IPS-NIHi11 (cell line): ENCODE data around the gene HMG20B.
"Not testable (repeated sequence)": the region's sequence is repeated elsewhere in the genome, so short reads cannot be mapped to it uniquely, and the experiment has no call there.

ENCODE experiments used
- DNase-seq: peaks from one replicate; pipeline ENCODE4 v3.0.0; 2012; ENCODE audit warnings: mixed read lengths, low spot score

Gene HMG20B

DNA sequence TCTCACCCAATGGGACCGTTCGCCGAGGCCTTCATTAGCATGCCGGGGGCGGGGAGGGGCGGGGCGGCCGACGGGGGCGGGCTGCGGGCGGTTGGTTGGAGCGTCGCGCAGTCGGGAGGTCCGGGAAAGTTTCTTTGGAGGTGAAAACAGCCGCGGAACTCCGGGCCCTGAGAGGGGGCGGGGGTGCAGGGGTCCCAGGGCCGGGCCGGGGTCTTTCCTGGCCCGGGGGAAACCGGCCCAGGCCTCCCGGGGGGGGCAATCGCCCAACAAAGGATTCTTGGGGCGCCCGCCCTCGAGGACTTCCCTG, at the start of gene HMG20B:
Gene HMG20B (plus strand): TSS at position 90 of the 307 bp plus-strand sequence. CDS start 366 bp downstream, outside the sequence.
- DNase-seq = no peak

DNA sequence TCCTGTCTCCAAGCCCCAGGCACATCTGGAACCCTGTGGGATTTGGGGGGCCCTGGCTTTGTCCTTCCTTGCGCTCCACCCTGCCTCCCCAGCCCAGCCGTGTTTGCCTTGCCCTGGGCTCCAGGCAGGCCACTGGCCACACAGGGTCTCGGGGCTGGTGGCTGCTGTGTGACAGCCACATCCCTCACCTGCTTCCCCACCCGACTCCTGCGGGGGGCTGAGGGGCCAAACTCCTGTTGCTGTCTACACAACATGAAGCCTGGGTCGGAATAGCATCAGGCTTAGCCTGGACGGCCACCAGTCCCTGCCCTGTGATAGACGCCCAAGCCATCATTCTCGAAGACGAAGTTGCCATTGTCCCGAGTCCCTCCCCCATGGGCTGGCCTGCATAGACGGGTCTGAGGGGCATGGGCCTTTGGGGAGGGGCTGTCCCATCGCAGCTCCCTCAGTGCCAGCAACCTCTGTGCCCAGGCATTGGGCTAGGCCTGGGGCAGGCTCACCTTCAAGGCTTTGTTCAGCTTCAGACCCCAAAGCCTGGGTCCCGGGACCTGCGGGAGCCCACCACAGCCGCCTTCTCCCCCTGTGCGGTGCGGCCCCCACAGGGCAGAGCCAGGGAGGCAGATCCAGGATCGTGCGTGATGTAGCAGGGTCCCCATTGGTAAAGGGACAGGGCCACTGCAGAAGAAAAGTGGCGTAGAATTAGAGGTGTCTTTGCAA, 49.2 kb upstream of the HMG20B start:
- no peak for DNase-seq

DNA sequence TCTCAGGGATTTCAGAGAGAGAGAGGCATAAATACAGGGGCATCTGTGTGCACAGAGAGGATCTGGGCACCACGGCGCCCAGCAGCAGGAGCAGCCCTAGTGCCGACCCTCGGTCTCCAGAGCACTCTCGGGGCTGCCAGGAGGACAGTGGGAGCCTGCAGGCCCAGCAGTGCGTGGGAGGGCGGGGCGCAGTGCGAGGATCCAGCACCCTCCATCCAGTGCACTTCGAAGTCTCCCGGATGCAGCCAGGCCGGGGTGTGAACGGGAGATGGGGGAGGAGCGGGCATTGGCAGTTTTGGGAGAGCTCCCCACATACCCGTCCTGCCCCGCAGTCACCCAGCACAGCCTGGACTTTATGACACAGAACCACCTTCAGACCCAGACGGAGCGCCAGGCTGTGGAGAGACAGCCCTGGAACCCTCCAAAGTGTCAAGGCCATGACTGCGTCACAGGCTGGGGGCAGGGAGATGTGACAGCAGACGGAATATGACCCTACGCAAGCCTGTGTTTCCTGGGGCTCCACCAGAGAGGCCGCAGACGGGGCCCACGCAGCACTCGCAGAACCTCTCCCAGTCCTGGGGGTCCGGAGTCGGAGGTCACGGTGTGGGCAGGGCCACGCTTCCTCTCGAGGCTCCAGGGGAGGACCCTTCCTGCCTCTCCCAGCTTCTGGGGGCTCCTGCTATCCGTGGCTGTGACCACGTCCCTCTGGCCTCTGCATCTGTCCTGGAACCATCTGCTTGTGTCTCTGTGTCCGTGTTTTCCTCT, 48.5 kb upstream of the HMG20B start:
- no peak for DNase-seq

DNA sequence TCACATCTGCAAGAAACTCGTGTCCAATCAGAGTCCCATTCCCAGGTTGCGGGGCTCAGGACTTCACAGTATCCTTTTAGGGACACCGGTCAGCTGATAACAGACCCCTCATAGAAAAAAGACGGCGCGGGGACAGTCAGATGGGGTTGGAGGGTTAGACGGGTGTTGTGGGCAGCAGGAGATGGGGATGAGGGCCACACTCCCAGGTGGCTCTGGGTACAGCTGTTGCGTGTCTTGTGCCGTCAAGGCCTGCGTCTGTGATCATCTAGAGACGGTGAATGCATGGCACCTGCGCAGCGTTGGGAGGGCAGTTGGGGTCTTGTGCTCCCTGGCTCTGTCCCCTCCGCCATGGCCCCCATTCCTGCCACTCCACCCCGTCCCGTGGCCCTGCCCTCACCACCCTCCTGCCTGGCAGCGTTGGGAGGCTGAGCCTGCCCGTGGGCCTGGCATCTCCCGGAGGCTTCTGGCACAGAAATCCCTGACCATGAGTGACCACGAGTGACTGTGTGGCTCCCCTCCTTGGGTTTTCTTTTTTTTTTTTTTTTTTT, 47.8 kb upstream of the HMG20B start:
- DNase-seq = no peak

DNA sequence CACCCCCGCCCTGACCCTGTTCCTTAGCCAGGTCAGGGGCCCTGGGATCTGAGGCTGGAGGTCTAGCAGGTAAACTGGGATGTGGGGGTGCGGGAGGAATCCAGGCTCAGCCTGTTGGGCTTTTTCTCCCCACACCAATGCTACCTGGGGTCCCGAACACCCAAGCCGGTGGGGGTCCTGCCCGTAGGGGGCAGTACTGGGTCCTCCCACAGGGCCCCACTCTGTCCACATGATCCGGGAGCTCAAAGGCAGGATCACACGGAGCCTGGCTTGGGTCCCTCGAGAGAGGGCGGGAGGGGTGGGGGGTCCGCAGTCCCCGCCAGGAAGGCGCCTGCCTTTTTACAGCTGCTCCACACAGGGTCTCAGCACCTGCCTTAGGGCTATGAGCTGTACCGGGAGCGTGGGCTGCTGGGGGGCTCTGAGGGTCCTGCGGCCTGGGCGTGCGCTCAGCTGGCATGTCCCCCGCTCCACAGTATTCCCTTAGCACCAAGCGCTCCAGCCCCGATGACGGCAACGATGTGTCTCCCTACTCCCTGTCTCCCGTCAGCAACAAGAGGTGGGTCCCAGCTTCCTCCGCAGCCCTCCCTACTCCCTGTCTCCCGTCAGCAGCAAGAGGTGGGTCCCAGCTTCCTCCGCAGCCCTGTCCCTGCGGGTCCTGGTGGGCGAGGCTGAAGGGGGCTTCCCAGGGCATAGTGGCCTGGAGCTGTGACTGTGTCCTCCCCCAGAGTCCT, 46.1 kb upstream of the HMG20B start:
- DNase-seq = no peak

DNA sequence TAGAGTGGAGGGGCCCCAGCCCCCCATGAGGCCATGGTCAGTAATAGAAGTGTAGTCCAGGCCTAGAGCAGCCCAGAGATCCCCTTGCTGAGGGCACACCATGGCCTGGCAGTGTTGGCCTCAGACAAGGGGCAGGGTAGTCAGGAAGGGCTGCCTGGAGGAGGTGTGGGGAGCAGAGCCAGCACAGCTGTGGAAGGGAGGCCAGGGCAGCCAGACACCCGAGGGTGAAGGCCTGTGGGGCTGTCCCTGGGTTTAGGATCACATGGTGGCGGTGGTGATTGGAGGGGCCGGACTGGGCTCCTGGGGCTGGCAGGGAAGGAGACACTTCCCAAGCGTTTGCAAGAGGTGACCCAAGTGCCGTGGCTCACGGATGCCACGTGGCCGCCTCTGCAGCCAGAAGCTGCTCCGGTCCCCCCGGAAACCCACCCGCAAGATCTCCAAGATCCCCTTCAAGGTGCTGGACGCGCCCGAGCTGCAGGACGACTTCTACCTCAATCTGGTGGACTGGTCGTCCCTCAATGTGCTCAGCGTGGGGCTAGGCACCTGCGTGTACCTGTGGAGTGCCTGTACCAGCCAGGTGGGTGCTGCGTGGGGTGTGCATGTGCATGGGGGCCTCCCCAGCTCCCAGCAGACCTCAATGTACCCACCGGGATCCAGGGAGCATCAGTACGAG, 45.4 kb upstream of the HMG20B start:
- DNase-seq = no peak

DNA sequence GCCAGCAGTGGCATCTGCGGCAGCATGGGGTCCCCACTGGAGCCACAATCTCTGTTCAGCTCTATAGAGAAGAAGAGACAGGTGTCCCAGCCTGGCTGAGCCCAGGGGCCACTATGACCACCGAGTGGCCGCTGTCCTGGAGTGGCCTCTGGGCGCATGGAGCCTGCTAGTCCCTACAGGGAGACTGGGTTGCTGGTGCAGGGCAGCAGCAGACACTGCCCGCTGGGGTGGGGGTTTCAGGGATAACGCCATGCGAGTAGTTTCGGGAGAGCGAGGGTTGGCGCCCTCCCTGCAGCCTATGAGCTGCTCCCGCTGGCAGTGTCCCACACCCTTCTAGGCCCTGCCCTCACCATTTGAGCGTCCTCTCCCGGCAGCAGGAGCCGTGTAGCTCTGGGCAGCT, 44.7 kb upstream of the HMG20B start:
- DNase-seq = no peak

DNA sequence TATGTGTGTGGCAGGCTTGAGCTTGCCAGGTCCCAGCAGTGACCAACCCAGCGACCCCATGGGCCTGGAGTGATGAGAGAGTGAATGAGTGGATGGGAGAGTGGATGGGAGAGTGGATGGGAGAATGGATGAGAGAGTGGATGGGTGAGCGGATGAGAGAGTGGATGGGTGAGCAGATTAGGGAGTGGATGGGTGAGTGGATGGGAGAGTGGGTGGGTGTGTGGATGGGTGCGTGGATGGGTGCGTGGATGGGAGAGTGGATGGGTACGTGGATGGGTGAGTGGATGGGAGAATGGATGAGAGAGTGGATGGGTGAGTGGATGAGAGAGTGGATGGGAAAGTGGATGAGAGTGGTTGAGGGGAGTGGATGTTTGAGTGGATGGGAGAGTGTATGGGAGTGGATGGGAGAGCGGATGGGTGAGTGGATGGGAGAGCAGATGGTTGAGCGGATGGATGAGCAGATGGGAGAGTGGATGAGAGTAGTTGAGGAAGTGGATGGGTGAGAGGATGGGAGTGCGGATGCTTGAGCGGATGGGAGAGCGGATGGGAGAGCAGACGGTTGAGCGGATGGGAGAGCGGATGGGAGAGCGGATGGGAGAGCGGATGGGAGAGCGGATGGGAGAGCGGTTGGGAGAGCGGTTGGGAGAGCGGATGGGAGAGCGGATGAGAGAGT, 44.1 kb upstream of the HMG20B start:
- DNase-seq = no peak

DNA sequence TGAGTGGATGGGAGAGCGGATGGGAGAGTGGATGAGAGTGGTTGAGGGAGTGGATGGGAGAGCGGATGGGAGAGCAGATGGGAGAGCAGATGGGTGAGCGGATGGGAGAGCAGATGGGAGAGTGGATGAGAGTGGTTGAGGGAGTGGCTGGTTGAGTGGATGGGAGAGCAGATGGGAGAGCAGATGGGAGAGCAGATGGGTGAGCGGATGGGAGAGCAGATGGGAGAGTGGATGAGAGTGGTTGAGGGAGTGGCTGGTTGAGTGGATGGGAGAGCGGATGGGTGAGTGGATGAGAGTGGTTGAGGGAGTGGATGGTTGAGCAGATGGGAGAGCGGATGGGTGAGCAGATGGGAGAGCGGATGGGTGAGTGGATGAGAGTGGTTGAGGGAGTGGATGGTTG, 43.4 kb upstream of the HMG20B start:
- DNase-seq = not testable (repeated sequence)

DNA sequence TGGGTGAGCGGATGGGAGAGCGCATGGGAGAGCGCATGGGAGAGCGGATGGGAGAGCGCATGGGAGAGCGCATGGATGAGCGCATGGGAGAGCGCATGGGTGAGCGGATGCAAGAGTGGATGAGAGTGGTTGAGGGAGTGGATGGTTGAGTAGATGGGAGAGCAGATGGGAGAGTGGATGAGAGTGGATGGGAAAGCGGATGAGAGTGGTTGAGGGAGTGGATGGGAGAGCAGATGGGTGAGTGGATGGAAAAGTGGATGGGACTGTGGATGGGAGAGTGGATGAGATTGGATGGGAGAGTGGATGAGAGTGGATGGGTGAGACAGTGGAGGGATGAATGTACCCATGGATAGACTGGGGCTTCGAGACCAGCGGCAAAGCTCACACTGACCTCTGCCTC, 42.4 kb upstream of the HMG20B start:
- no peak for DNase-seq

DNA sequence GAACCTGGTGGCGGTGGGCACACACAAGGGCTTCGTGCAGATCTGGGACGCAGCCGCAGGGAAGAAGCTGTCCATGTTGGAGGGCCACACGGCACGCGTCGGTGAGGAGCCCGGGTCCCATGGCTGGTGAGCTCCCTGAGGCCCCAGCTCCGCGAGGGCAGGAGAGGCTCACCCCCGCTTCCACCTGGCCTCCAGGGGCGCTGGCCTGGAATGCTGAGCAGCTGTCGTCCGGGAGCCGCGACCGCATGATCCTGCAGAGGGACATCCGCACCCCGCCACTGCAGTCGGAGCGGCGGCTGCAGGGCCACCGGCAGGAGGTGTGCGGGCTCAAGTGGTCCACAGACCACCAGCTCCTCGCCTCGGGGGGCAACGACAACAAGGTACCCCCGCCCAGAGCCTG, 41.0 kb upstream of the HMG20B start:
- DNase-seq = no peak

DNA sequence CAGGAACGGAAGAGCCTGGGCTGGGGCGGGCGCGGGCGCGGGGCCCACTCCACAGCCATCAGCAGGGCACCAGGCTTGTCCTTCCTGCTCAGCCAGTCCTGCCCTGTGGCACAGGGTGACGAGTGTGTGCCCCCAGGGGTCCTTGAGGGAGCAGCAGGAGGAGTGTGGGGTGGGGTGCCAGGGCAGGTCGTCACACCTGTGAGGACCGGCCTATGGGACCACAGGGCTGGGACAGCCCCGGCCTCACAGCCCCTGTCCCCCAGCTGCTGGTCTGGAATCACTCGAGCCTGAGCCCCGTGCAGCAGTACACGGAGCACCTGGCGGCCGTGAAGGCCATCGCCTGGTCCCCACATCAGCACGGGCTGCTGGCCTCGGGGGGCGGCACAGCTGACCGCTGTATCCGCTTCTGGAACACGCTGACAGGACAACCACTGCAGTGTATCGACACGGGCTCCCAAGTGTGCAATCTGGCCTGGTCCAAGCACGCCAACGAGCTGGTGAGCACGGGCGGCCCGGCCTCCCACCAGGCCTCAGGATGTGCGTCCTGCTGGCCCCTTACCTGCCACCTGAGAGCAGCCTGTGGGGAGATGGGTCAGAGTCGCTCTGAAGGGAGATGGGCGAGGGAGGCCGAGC, 40.5 kb upstream of the HMG20B start:
- DNase-seq = no peak

DNA sequence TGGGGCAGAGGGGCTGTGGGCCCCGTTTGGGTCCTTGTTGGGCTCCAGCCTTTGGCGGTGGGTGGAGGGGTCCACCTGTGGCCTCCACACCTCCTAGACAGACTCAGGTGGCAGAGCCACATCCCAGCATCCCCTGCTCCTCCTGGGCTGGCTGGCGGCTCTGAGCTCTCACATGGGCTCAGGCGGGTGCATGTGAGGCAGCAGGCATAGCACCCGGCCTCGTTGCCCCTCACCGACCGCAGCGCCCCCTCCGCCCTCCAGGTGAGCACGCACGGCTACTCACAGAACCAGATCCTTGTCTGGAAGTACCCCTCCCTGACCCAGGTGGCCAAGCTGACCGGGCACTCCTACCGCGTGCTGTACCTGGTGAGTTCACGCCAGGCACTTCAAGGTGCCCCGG, 39.7 kb upstream of the HMG20B start:
- DNase-seq = no peak

DNA sequence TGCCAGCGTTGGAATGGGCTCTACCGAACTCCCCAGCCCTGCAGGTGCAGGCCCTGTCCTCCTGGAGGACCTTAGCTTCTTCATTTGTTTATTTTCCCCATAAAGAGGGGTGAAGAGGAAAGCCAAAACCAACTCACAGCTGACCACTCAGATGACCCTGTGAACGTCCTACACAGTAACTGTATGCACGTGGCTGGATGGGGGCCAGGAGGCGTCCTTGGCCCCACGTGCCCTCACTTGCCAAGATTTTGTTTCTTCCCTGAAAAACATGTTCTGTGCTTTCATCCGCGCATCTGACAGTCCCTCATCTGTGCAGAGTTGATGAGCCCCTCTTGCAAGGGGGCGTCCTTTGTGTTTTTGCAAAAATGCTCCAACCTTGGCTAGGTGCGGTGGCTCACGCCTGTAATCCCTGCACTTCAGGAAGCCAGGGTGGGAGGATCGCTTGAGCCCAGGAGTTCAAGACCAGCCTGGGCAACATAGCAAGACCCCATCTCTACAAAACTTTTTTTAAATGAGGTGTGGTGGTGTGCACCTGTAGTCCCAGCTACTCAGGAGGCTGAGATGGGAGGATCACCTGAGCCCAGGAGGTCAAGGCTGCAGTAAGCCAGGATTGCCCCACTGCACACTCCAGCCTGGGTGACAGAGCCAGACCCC, 39.1 kb upstream of the HMG20B start:
- DNase-seq = no peak

DNA sequence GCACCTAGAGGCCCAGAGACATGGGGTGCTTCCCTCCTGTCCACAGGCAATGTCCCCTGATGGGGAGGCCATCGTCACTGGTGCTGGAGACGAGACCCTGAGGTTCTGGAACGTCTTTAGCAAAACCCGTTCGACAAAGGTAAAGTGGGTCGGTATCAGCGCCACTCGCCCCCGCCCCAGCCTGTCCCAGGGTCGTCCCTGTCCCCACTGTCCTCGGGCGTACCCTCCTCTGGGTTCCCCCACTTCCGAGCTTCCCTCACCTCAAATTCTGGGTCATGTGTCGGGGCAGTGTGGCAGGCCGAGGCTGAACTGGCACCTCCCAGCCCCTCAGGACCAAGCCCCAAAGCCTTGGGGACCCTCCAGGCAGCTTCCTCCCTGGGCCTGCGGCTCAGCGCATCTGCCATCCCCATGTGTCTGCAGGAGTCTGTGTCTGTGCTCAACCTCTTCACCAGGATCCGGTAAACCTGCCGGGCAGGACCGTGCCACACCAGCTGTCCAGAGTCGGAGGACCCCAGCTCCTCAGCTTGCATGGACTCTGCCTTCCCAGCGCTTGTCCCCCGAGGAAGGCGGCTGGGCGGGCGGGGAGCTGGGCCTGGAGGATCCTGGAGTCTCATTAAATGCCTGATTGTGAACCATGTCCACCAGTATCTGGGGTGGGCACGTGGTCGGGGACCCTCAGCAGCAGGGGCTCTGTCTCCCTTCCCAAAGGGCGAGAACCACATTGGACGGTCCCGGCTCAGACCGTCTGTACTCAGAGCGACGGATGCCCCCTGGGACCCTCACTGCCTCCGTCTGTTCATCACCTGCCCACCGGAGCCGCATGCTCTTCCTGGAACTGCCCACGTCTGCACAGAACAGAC, 38.1 kb upstream of the HMG20B start:
- DNase-seq = no peak

DNA sequence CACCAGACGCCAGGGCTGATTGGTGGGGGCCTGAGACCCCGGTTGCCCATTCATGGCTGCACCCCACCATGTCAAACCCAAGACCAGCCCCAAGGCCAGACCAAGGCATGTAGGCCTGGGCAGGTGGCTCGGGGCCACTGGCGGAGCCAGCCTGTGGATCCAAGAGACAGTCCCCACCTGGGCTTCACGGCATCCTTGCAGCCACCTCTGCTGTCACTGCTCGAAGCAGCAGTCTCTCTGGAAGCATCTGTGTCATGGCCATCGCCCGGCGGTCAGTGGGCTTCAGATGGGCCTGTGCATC, 37.6 kb upstream of the HMG20B start:
- no peak for DNase-seq

DNA sequence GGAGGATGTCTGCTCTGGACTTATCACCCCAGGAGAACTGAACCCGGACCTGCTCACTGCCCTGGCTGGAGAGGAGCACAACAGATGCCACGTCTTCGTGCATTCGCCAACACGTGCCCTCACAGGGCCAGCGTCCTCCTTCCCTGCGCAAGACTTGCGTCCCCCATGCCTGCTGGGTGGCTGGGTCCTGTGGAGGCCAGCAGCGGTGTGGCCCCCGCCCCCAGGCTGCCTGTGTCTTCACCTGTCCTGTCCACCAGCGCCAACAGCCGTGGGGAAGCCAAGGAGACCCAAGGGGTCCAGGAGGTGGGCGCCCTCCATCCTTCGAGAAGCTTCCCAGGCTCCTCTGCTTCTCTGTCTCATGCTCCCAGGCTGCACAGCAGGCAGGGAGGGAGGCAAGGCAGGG, 37.2 kb upstream of the HMG20B start:
- DNase-seq = no peak

DNA sequence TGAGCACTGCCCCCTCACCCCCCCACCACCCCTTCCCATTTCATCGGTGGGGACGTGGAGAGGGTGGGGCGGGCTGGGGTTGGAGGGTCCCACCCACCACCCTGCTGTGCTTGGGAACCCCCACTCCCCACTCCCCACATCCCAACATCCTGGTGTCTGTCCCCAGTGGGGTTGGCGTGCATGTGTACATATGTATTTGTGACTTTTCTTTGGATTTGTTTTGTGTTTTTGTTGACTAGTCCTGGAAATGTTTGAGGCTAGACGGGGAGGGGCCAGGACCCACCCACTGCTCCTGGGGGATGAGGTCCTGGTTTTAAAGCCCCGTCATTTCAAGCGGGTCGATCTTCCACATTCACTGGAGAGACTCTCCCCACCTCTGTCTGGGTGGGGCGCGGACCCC, 36.8 kb upstream of the HMG20B start:
- DNase-seq = no peak

DNA sequence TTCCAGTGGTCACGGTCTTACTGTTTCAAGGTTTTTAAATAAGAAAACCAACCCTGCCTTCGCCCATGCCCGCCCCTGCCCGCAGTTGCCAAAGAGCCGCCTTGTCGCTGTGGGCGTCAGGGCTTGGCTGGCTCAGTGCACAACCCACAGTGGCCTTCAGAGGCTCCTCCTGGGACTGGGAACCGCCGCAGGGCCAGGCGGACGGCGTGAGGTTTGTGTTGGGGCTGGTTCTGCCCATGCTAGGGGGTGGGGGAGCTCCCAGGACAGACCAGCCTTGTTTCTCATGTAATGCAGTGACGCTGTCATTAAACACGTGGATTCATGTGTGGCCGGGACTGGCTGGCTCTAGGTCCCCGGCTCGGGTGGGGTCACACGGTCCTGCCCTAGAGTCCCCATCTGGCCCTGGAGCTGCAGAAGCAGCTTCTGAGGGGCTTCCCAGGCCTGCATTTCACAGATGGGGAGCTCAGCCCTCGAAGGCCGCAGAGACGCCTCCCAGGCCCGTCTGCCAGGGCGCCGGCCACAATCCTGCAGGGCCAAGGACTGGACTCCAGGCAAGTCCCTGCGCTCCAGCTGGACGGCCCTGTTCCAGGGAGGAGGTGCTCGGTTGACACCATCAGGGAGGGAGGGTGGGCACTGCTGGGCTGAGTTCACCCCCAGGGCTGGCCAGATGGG, 36.2 kb upstream of the HMG20B start:
- DNase-seq = no peak

DNA sequence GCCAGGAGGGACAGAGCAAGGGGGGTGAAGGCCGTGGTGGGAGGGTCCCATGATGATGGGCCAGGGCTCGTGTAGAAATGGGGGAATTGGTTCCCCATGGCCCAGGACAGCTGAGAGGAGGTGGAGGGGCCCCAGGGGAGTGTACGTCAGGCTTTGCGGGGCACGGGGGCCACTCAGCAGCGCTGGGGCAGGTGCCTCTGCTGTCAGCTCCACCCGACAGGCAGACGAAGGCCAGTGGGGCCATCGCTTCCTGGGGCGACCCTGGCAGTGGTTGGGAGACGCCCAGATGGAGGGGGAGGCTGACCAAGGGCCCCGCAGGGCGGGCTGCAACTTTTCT, 35.7 kb upstream of the HMG20B start:
- DNase-seq = no peak
